Parathyroid adenoma (tissue), 2 donors: ENCODE data around the gene MRPL1.

Source experiments
- H2AFZ ChIP-seq: fragments of 300-600 bp; sonication (generic); one replicate; pipeline ENCODE4 v1.7.0; 2017; ENCODE audit warnings: antibody characterized with exemption, mild to moderate bottlenecking
- H3K27ac ChIP-seq: fragments of 300-600 bp; sonication (generic); one replicate; pipeline ENCODE4 v1.7.0; 2017
- H3K27me3 ChIP-seq: fragments of 300-600 bp; sonication (generic); one replicate; pipeline ENCODE4 v1.7.0; 2017; ENCODE audit warnings: low read length; ENCODE audit not compliant: control insufficient read depth, insufficient read depth
- H3K36me3 ChIP-seq: fragments of 300-600 bp; sonication (generic); one replicate; pipeline ENCODE4 v1.7.0; 2017; ENCODE audit warnings: low read length; ENCODE audit not compliant: control insufficient read depth, insufficient read depth
- H3K4me1 ChIP-seq: fragments of 300-600 bp; sonication (generic); one replicate; pipeline ENCODE4 v1.7.0; 2017; ENCODE audit warnings: control low read depth
- H3K4me2 ChIP-seq: fragments of 300-600 bp; sonication (generic); one replicate; pipeline ENCODE4 v1.7.0; 2017; ENCODE audit warnings: low read length
- H3K4me3 ChIP-seq: fragments of 300-600 bp; sonication (generic); one replicate; pipeline ENCODE4 v1.7.0; 2017; ENCODE audit warnings: low read depth, low read length
- H3K79me2 ChIP-seq: fragments of 300-600 bp; sonication (generic); one replicate; pipeline ENCODE4 v1.7.0; 2017; ENCODE audit warnings: control low read depth
- H3K9ac ChIP-seq: fragments of 300-600 bp; sonication (generic); one replicate; pipeline ENCODE4 v1.7.0; 2017; ENCODE audit warnings: mild to moderate bottlenecking
- H3K9me3 ChIP-seq: fragments of 300-600 bp; sonication (generic); one replicate; pipeline ENCODE4 v1.7.0; 2017; ENCODE audit warnings: low read length; ENCODE audit not compliant: control insufficient read depth
- CTCF ChIP-seq: fragments of 300-600 bp; sonication (generic); IDR thresholded peaks from one replicate; pipeline ENCODE4 v1.7.0; 2017; ENCODE audit warnings: antibody characterized with exemption, mild to moderate bottlenecking
- donor health status: primary hyperparathyroidism.

The MRPL1 gene

DNA sequence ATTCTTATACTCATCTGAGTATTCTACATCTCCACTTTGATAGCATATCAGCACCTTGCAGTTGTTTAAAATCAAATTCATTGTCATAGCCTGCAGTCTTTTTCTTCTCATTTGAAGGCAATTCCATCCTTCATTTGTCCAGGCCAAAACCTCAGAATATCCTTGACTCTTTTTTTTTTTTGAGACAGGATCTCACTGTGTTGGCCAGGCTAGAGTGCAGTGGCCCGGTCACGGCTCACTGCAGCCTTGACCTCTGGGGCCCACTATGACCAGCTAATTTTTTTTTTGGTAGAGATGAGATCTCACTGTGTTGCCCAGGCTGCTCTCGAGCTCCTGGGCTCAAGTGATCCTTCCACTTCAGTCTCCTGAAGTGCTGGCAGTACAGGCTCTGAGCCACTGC, 2.6 kb downstream of the MRPL1 start:
- no peak overlapping the region for H3K4me2 ChIP-seq
- H3K9ac ChIP-seq = no peak overlapping the region
- no peaks in the 10 kb centered on the region for H3K27me3 ChIP-seq
- H3K9me3 ChIP-seq = no peaks in the 10 kb centered on the region
- H3K79me2 ChIP-seq = no peaks in the 10 kb centered on the region
- no peak for TF ChIP-seq CTCF
- no peak overlapping the region for H3K4me3 ChIP-seq
- no peak overlapping the region for H2AFZ ChIP-seq
- no peaks in the 10 kb centered on the region for H3K4me1 ChIP-seq
- no peaks in the 10 kb centered on the region for H3K36me3 ChIP-seq
- no peak overlapping the region for H3K27ac ChIP-seq

GRCh38 chr4:77872723-77873445, 10.3 kb downstream of the MRPL1 start:
- Histone ChIP-seq H2AFZ (no peak overlapping the region), H3K4me1 (no peaks in the 10 kb centered on the region), H3K27me3 (no peaks in the 10 kb centered on the region), H3K27ac (no peak overlapping the region), H3K36me3 (no peaks in the 10 kb centered on the region), H3K4me2 (no peak overlapping the region), H3K9ac (no peak overlapping the region), H3K79me2 (peaks cover 3% of the 10 kb centered on the region), H3K4me3 (no peak overlapping the region), H3K9me3 (no peaks in the 10 kb centered on the region)
- TF ChIP-seq CTCF = no peak

DNA sequence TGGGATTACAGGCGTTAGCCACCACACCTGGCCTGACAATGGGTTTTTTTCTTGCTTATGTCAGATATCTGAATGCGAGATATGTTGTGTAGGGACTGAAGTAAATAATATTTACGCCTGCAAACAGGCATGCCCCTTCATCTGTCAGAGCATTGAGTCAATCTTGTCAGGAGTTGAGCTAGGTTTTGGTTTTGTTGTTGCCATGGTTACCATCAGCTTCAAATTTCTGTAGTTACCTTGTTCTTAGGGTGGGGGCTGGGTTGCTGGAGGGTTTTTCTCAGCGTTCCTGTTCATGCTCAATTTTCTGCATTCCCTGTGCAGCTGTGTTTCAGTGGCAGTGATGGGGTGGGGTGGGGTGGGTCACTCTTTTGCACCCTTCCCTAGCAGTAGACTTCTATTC, 14.5 kb downstream of the MRPL1 start:
- H3K79me2 ChIP-seq = peaks cover 9% of the 10 kb centered on the region
- no peak overlapping the region for H2AFZ ChIP-seq
- H3K9me3 ChIP-seq = no peaks in the 10 kb centered on the region
- TF ChIP-seq CTCF = no peak
- no peak overlapping the region for H3K4me3 ChIP-seq
- no peak overlapping the region for H3K9ac ChIP-seq
- H3K4me2 ChIP-seq = no peak overlapping the region
- no peaks in the 10 kb centered on the region for H3K27me3 ChIP-seq
- no peaks in the 10 kb centered on the region for H3K4me1 ChIP-seq
- no peaks in the 10 kb centered on the region for H3K36me3 ChIP-seq
- no peak overlapping the region for H3K27ac ChIP-seq

- H3K9ac ChIP-seq = no peak overlapping the region
- H2AFZ ChIP-seq = no peak overlapping the region
- H3K79me2 ChIP-seq = peaks cover 9% of the 10 kb centered on the region
- no peak for TF ChIP-seq CTCF
- H3K4me2 ChIP-seq = no peak overlapping the region
- H3K4me3 ChIP-seq = no peak overlapping the region
- no peak overlapping the region for H3K27ac ChIP-seq
- H3K27me3 ChIP-seq = no peaks in the 10 kb centered on the region
- H3K4me1 ChIP-seq = no peaks in the 10 kb centered on the region
- no peaks in the 10 kb centered on the region for H3K36me3 ChIP-seq
- no peaks in the 10 kb centered on the region for H3K9me3 ChIP-seq
These were observed 15.3 kb downstream of the MRPL1 start for GRCh38 chr4:77877771-77878565.
